ENCODE results near the gene RNF148.
A peak's percentile ranks its signal among the peaks of the same experiment; 100 is the strongest.

RNF148 gene

GRCh38 chr7:122702872-122703510 is at the start of gene RNF148:
RNF148 (minus strand) TSS chr7:122702922; CDS start chr7:122702750, 172 bp downstream.
- no peak for DNase-seq

GRCh38 chr7:122750389-122750788 is 47.7 kb upstream of the RNF148 start:
- DNase-seq = no peak

GRCh38 chr7:122748195-122748594 is 45.5 kb upstream of the RNF148 start:
- DNase-seq = peak; percentile 30

GRCh38 chr7:122746948-122747347 is 44.2 kb upstream of the RNF148 start:
- no peak for DNase-seq

- DNase-seq = no peak
Measured at GRCh38 chr7:122743211-122743610, 40.5 kb upstream of the RNF148 start.

- DNase-seq = no peak
Measured at GRCh38 chr7:122738947-122739346, 36.2 kb upstream of the RNF148 start.

- no peak for DNase-seq
Measured at GRCh38 chr7:122736183-122736582, 33.5 kb upstream of the RNF148 start.

GRCh38 chr7:122727759-122728158 is 25.0 kb upstream of the RNF148 start:
- DNase-seq = no peak

DNA sequence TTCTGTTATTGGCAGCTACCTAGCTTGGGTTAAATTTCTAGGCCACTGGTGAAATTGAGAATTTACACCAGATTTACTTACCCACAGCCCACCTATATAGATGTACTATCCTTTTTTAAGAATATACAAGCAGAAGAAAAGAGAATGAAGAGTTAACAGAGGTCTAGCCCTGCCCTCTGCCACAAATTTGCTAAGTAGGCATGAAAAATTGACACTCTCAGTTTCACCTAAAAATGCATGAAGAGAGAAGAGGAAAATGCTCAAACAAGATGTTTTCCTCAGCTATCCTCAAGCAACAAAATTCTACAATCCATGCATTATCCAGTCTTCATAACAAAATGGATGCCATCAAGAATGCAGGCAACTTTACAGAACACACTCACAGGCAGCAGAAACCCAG is 24.6 kb upstream of the RNF148 start:
- no peak for DNase-seq

DNA sequence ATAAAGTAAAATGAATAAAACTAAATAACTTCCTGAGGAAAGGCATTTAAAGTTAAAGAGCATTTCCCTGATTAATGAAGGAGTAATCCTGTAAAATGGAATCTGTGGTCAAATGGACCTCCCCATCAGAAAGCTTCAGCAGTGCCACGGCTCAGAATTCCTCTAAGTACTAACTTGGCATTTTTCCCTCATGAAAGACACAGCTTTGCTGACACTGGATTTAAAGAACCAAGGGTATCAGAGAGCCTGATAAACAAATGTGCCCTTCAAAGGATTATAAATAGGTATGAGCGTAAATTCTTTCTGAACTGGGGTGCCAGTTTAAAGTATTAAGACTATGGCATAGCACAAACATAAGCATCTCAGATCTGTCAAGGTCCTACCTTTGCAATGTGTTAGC is 24.2 kb upstream of the RNF148 start:
- DNase-seq = no peak

GRCh38 chr7:122724366-122724765 is 21.6 kb upstream of the RNF148 start:
- no peak for DNase-seq

DNA sequence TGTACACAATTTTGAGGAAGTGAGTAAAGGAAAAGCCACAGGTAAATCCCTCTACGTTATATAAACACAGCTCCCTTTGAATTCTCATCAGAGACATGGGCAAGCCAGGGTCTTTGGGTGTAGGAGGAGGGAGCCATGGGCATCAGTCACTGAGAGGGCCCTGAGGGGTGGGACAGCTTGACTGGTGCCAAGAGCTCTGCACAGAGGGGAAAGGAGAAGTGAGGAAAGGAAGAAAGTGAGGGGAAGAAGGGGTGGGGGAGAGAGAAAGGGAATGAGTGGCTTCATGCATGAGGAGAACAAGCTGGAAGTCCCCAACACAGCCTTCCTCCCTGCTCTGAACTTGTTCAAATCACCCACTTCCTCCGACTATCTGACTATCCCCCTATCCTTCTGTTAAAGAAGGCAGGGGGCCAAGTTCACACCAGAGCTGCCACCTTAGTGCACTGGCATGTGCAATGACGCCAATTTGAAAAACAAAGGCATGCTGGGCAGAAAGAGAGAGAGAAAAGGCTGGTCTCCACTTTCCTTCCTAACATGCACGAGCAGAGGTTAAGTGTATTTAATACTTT is 16.4 kb upstream of the RNF148 start:
- DNase-seq = no peak

DNA sequence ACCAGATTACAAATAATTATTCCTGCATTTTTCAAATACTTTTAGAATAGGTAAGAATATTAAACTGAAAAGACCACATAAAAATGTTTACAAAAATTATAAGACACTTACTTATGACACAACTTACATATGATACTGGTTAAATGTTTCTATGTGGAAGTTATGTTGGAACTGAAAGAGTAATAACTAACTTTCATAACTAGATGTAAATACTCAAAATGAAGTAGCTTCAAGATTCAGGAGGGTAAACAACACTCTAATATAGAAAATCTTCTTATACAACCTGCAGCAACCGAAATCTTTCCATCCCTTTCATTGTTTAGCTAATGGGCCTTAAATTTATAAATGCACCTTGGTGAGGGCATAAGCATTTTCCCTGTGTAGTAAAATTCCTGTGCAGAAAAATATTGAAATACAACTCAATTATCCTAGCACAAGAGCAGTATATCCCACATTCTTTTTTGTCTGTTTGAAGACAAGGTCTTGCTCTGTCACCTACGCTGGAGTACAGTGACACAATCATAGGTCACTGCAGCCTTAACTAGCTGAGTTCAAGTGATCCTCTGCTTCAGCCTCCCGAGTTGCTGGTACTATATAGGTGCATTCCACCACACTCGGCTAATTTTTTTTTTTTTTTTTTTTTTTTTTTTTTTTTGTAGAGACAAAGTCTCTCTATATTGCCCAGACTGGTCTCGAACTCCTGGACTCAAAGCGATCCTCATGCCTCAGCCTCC is 14.8 kb upstream of the RNF148 start:
- DNase-seq = no peak

DNA sequence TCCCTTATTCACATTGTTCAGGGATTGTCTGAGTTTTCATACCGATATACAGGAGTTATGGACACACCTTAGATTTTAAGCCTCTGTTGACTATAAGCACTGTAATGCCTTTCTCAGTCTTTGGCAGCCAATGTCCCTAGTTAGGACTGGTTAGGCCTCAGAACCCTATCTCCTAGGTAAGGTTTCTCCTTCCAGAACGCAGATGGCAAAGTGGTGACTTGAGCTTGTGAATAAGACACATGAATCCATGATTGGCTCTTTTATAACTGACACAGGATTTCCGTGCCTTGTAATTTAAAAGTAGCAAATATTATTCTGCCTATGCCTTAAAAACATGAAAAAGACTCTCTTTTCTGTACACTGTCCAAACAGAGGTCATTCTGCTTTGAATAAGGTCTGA is 12.5 kb upstream of the RNF148 start:
- no peak for DNase-seq

DNA sequence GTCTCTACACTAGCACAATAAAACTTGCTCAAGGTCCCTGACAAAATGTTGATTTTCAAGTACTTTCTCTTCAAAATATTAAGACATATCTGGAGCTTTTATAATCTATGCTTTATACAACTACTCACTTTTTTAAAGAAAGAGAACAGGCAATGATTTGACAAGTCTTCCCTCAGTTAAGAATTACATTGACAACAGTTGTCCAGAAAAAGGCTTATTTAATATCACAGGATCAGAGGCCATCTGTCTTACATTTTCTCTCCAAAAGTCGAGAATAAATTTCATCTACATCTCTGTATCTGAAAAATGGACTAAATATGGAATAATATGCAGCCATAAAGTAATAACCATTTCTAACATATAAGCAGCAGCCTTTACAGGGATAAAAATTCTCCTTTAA is 8.2 kb upstream of the RNF148 start:
- DNase-seq = no peak

DNA sequence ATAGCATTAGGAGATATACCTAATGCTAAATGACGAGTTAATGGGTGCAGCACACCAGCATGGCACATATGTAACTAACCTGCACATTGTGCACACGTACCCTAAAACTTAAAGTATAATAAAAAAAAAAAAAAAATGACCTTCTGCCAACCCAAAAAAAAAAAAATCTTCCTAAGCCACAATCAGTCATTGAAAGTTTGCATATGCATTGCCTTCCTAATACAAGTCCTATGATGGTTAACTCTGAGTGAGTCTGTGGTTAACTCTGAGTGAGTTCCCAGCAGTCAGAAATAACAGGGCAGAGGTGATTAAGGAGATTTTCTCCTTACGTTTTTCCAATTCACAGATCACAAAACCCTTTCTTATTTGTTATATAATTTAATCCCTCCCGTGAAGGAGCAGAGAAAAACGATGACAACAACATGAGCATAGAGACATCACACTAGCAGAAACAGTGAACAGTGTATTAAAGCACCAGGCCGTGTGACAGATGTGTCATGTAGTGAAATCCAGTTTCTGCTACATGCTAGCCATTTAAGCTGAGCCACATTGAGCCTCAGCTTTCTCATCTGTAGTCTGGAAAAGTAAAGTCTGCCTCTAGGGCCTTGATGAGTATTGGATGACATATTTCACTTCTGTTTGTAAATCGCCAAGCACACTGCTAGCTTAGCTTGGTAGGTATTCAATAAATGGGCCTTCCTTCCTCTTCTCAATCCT is 7.4 kb upstream of the RNF148 start:
- DNase-seq = no peak

DNA sequence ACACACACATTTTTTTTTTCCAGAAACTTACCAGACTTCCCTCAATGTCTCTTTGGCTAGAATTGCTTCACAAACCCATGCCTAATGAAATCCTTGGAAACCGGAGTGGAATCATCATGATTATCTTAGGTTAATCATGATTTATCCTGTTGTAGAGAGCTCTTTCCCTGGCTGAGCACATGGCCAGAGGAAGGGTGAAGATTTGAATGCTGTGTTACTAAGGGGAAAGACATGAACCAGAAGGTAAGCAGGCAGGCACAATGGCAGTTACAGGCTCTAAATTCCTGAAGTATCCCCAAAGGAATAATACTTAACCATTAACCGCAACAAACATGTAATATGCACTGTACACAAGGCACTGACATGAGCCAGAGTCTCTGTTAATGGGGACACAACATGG is 4.1 kb upstream of the RNF148 start:
- no peak for DNase-seq

DNA sequence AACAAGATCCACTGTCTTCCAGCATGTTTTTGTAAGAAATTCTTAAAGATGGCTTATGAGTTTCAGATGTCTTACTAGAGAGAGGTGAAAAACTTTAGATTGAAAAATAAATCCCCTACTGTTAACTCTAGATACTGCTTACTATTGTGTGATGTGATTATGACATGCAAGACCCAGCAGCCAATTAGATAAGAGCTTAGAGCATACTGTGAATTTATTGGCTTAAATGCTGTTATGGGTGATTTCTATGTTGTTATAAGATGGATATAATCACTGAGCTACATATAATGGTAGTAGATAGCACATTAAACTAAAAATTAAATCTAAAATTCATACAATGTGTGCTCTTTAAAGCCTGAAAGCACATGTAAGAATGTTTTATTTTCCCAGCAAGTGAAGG is 3.7 kb downstream of the RNF148 start, which contains the start of gene RNF133:
TSS of gene RNF133 (minus strand) at position 101 of the 400 bp plus-strand sequence. CDS start 199 bp downstream, outside the sequence.
- DNase-seq = no peak

- no peak for DNase-seq
Measured at GRCh38 chr7:122695816-122696215, 6.9 kb downstream of the RNF148 start.

- no peak for DNase-seq
Measured at GRCh38 chr7:122694697-122695096, 8.0 kb downstream of the RNF148 start.

GRCh38 chr7:122692769-122693309 is 9.9 kb downstream of the RNF148 start:
- DNase-seq = no peak

GRCh38 chr7:122691569-122692235 is 11.0 kb downstream of the RNF148 start:
- no peak for DNase-seq
